HCT116 (cell line): ENCODE measurements around the gene NUDT9. TPM values are rescaled to one million over a fixed set of nuclear protein-coding genes. Genes with fewer than 3 reads are reported as not detected.
"Not testable (repeated sequence)": the region's sequence is repeated elsewhere in the genome, so short reads cannot be mapped to it uniquely, and the experiment has no call there.

Experiments used
- ATAC-seq: fragments of 200-7000 bp; cut with Tn5 transposase; 2 replicates; pipeline ENCODE4 v1.9.1; 2020; ENCODE audit warnings: mild to moderate bottlenecking, moderate library complexity
- BruUV-seq: library from RNA; stranded (reverse); fragments of 400-500 nt; replicated peaks from 2 replicates; lab custom pipeline; 2021; lab: Mats Ljungman, UMichigan
- CTCF ChIA-PET: fragments of 300-600 bp; sonication (Branson Sonifier 250); formaldehyde crosslinking; loops from one replicate; lab custom pipeline; 2021; ENCODE audit warnings: antibody characterized with exemption; lab: Charles Lee
- POLR2A ChIA-PET: fragments of 300-600, 350-600 bp; sonication (Branson Sonifier 250); formaldehyde crosslinking; loops from one replicate; lab custom pipeline; 2021; ENCODE audit warnings: antibody characterized with exemption; lab: Charles Lee
- RAD21 ChIA-PET, 2 experiments: fragments of 300-600 bp; sonication (Branson Sonifier 250); formaldehyde crosslinking; loops; one replicate each; lab custom pipeline; 2023; ENCODE audit warnings: low total read pairs in 2 of 2; ENCODE audit not compliant: uncharacterized antibody in 2 of 2, unreplicated experiment in 2 of 2, low non-redundant PET in 1 of 2; lab: Charles Lee
- DNase-seq: peaks from one replicate; pipeline ENCODE4 v3.0.0-alpha.2; 2010; ENCODE audit warnings: low read depth, low spot score
- H2AFZ ChIP-seq: fragments of 200-600 bp; shearing (Covaris generic), sonication (generic); 2 replicates; pipeline ENCODE4 v1.6.1; 2017; ENCODE audit warnings: low read depth, mixed run types, mixed read lengths, antibody characterized with exemption, low read length; ENCODE audit not compliant: poor library complexity, severe bottlenecking
- H3K27ac ChIP-seq: 2 replicates; pipeline ENCODE4 v1.5.1; 2012; ENCODE audit warnings: low read depth, low read length
- H3K27me3 ChIP-seq: fragments of 200-600 bp; sonication (generic); 2 replicates; pipeline ENCODE4 v1.6.1; 2016; ENCODE audit warnings: mixed run types, low read length, mixed read lengths; ENCODE audit not compliant: insufficient read depth
- H3K36me3 ChIP-seq, 2 experiments: fragments of 200-500 bp in 1 of 2; fragments of 200-600 bp in 1 of 2; sonication (Bioruptor generic) in 1 of 2; sonication (generic) in 1 of 2; 2 replicates each; pipeline versions ENCODE4 v1.5.1 to v1.6.1; 2014 to 2016; ENCODE audit warnings: low read length in 2 of 2, inconsistent platforms in 1 of 2, mixed read lengths in 1 of 2, mixed run types in 1 of 2; ENCODE audit not compliant: insufficient read depth in 2 of 2, control insufficient read depth in 1 of 2
- H3K4me1 ChIP-seq, 2 experiments: fragments of 200-600 bp in 1 of 2; sonication (generic) in 1 of 2; 2 replicates each; pipeline versions ENCODE4 v1.5.1 to v1.6.1; 2012 to 2017; ENCODE audit warnings: low read length in 2 of 2, inconsistent platforms in 1 of 2, mild to moderate bottlenecking in 1 of 2, mixed read lengths in 1 of 2, mixed run types in 1 of 2, moderate library complexity in 1 of 2; ENCODE audit not compliant: insufficient read depth in 2 of 2, control insufficient read depth in 1 of 2
- H3K4me2 ChIP-seq: fragments of 200-600 bp; sonication (generic); 2 replicates; pipeline ENCODE4 v1.6.1; 2017; ENCODE audit warnings: mixed run types, low read length, mixed read lengths
- H3K4me3 ChIP-seq, 2 experiments: fragments of 200-600 bp in 1 of 2; sonication (generic) in 1 of 2; replicated peaks in 1 of 2; 2 replicates each; pipeline ENCODE4 v1.5.1; 2011 to 2016; ENCODE audit warnings: low read length in 2 of 2, control low read depth in 1 of 2, low read depth in 1 of 2, mild to moderate bottlenecking in 1 of 2, mixed read lengths in 1 of 2, mixed run types in 1 of 2
- H3K79me2 ChIP-seq: fragments of 200-600 bp; sonication (generic); 2 replicates; pipeline ENCODE4 v1.6.1; 2017; ENCODE audit warnings: mild to moderate bottlenecking, mixed run types, low read length, moderate library complexity, mixed read lengths; ENCODE audit not compliant: insufficient read depth
- H3K9ac ChIP-seq: fragments of 200-600 bp; sonication (generic); 2 replicates; pipeline ENCODE4 v1.6.1; 2016; ENCODE audit warnings: low read length, mixed read lengths
- H3K9me2 ChIP-seq: fragments of 200-600 bp; sonication (generic), shearing (Covaris generic); 2 replicates; pipeline ENCODE4 v1.6.1; 2017; ENCODE audit warnings: mixed run types, mild to moderate bottlenecking, moderate library complexity; ENCODE audit not compliant: insufficient read depth
- H3K9me3 ChIP-seq, 2 experiments: fragments of 200-500 bp in 1 of 2; fragments of 200-600 bp in 1 of 2; sonication (Bioruptor generic) in 1 of 2; sonication (generic) in 1 of 2; 2 replicates each; pipeline ENCODE4 v1.6.1; 2014 to 2017; ENCODE audit warnings: low read length in 2 of 2, mixed read lengths in 2 of 2, inconsistent platforms in 1 of 2, low read depth in 1 of 2, mild to moderate bottlenecking in 1 of 2, mixed run types in 1 of 2, moderate library complexity in 1 of 2; ENCODE audit not compliant: control insufficient read depth in 1 of 2, insufficient read depth in 1 of 2
- H4K20me1 ChIP-seq: fragments of 200-600 bp; sonication (generic), shearing (Covaris generic); 2 replicates; pipeline ENCODE4 v1.6.1; 2017; ENCODE audit warnings: mixed run types, mild to moderate bottlenecking, moderate library complexity; ENCODE audit not compliant: insufficient read depth
- CEBPB ChIP-seq: IDR thresholded peaks from 2 replicates; pipeline ENCODE4 v1.6.1; 2012; ENCODE audit warnings: low read depth
- CTCF ChIP-seq, 3 experiments: fragments of 200-600 bp in 1 of 3; sonication (generic) in 1 of 3; IDR thresholded peaks in 2 of 3; conservative IDR thresholded peaks in 1 of 3; 2 replicates each; pipeline ENCODE4 v1.5.1; 2012 to 2017; ENCODE audit warnings: low read depth in 2 of 3, low read length in 2 of 3, antibody characterized with exemption in 1 of 3, borderline replicate concordance in 1 of 3, control low read depth in 1 of 3, mild to moderate bottlenecking in 1 of 3, mixed read lengths in 1 of 3, mixed run types in 1 of 3, moderate library complexity in 1 of 3; ENCODE audit not compliant: insufficient read depth in 1 of 3
- EZH2 ChIP-seq: fragments of 200-600 bp; sonication (generic); IDR thresholded peaks from 2 replicates; pipeline ENCODE4 v1.6.1; 2017; ENCODE audit warnings: antibody characterized with exemption, mixed run types
- EZH2phosphoT487 ChIP-seq: fragments of 200-600 bp; IDR thresholded peaks from 2 replicates; pipeline ENCODE4 v1.6.1; 2018; ENCODE audit warnings: antibody characterized with exemption, borderline replicate concordance
- FOSL1 ChIP-seq: IDR thresholded peaks from 2 replicates; pipeline ENCODE4 v1.6.1; 2012; ENCODE audit warnings: low read depth
- JUND ChIP-seq: IDR thresholded peaks from 2 replicates; pipeline ENCODE4 v1.6.1; 2012
- MAX ChIP-seq: IDR thresholded peaks from 2 replicates; pipeline ENCODE4 v1.6.1; 2012
- RAD21 ChIP-seq: IDR thresholded peaks from 2 replicates; pipeline ENCODE4 v1.6.1; 2012; ENCODE audit warnings: low read depth, mild to moderate bottlenecking
- SIN3A ChIP-seq: IDR thresholded peaks from 2 replicates; pipeline ENCODE4 v1.6.1; 2012; ENCODE audit warnings: low read depth
- SRF ChIP-seq: IDR thresholded peaks from 2 replicates; pipeline ENCODE4 v1.6.1; 2012; ENCODE audit warnings: low read depth
- YY1 ChIP-seq: IDR thresholded peaks from 2 replicates; pipeline ENCODE4 v1.6.1; 2011; ENCODE audit warnings: low read length, low read depth, moderate library complexity, mild to moderate bottlenecking; ENCODE audit not compliant: insufficient replicate concordance; ENCODE audit errors: extremely low read depth
- intact Hi-C: fragments of 100-400 bp; cut with micrococcal nuclease; formaldehyde crosslinking; loops from 2 replicates; pipeline ENCODE4 v1.10.0; 2022
- total RNA-seq: library from RNA; stranded (reverse); gene quantifications from one replicate; pipeline ENCODE4 v1.2.1, GENCODE V29; 2021; ENCODE audit not compliant: unreplicated experiment

NUDT9 gene
- total RNA-seq, 1 experiment from 2014 or later = 13.5 TPM

DNA sequence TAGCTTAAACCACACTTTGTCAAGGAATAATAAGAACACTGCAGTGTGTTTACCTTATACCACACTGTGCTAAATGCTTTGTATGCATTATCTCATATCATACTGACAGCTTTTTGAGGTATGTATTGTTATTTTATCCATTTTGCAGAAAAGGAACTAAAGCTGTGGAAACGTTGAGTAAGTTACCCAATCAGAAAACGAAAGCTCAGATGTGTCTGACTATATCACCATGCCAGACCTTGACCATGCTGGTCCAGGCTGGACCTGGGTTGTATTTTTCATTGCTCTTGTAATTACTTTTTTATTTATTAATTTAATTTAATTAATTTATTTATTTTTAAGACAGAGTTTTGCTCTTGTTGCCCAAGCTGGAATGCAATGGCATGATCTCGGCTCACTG, 33.5 kb upstream of the NUDT9 start (continued):
- TF ChIP-seq FOSL1 (no peak), SRF (no peak), CEBPB (no peak)
- TF ChIP-seq, all 23 proteins: peak for 0

GRCh38 chr4:87390055-87390454, 32.3 kb upstream of the NUDT9 start:
- Histone ChIP-seq H3K4me2 (peak overlapping the region; percentile 68), H3K79me2 (peaks cover 58% of the 10 kb centered on the region), H2AFZ (peak overlapping the region; percentile 48), H3K4me1 (peaks cover 0 to 11% of the 10 kb centered on the region in 2 experiments; a peak in 1 of 4 replicates), H3K4me3 (peak overlapping the region; percentile 76 to 90), H3K27ac (peak overlapping the region; percentile 70), H3K9ac (peak overlapping the region; percentile 81)
- H3K36me3 ChIP-seq, RAD21 ChIA-PET, DNase-seq, H3K9me3 ChIP-seq, H3K27me3 ChIP-seq, BruUV-seq, H4K20me1 ChIP-seq, H3K9me2 ChIP-seq: not testable (repeated sequence)
- intact Hi-C loops = loop anchor here (2.0 kb wide), 1 partner anchor 33 kb away; the partner anchor contains the start of gene NUDT9
- TF ChIP-seq YY1 (peak; percentile 67), SIN3A (peak; percentile 9; the same call in 1 of the 2 replicates)
- ChIA-PET POLR2A (interaction anchor here (1.0 to 2.0 kb wide), 4 partner anchors 8 to 30 kb away, joined by 3 to 12 read pairs (median 7); no protein-coding TSS in a partner anchor), CTCF (interaction anchor here (1.6 kb wide), 1 partner anchor 8 kb away, joined by 6 read pairs; no protein-coding TSS in a partner anchor)
- ATAC-seq = peak; percentile 32; the same call in 1 of the 2 replicates

DNA sequence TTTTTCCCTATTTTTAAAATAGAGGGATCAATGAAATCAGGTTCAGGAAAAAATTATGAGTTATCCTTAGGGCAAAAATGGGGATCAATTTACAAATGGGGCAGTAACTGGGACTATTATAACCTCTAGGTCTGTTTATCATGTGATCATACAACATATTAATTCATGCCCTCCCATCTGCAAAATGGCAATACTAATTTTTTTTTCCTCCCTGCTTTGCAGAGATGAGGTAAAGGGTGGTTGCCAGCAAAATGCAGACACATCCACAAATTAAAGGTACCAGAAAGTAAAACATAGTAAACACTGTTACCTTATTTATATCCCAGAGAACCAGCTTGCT, 31.9 kb upstream of the NUDT9 start:
- Histone ChIP-seq H3K9ac (peak overlapping the region; percentile 81), H3K4me2 (peak overlapping the region; percentile 68), H3K79me2 (peaks cover 54% of the 10 kb centered on the region), H3K4me1 (peaks cover 0 to 11% of the 10 kb centered on the region in 2 experiments; a peak in 1 of 4 replicates), H3K4me3 (peak overlapping the region; percentile 76 to 90), H3K27me3 (no peaks in the 10 kb centered on the region), H3K27ac (peak overlapping the region; percentile 70), H3K9me3 (no peaks in the 10 kb centered on the region), H3K36me3 (no peaks in the 10 kb centered on the region), H4K20me1 (no peaks in the 10 kb centered on the region), H3K9me2 (no peaks in the 10 kb centered on the region), H2AFZ (peak overlapping the region; percentile 92)
- intact Hi-C loops = loop anchor here (2.0 kb wide), 1 partner anchor 32 kb away; the partner anchor contains the start of gene NUDT9
- no peak for ATAC-seq
- ChIA-PET POLR2A (interaction anchor here (0.8 to 2.0 kb wide), 7 partner anchors 8 to 32 kb away, joined by 3 to 12 read pairs (median 5); partner anchors contain the start of gene NUDT9), RAD21 (interaction anchor here (0.6 kb wide), 2 partner anchors 75 to 493 kb away, joined by 3 to 6 read pairs; no protein-coding TSS in a partner anchor), CTCF (interaction anchor here (0.8 to 1.6 kb wide), 2 partner anchors 8 to 10 kb away, joined by 4 to 6 read pairs; no protein-coding TSS in a partner anchor)
- TSS peak; percentile 85 for BruUV-seq
- TF ChIP-seq FOSL1 = no peak
- no peak for TF ChIP-seq RAD21
- no peak for TF ChIP-seq EZH2
- no peak for TF ChIP-seq CTCF (IDR thresholded peaks at IDR 0.05 in 2 of 3, conservative IDR thresholded peaks at IDR 0.05 in 1 of 3; ENCODE audit: borderline replicate concordance in 1 of 3, insufficient read depth in 1 of 3, low read depth in 2 of 3, low read length in 2 of 3)
- no peak for TF ChIP-seq MAX
- no peak for TF ChIP-seq EZH2phosphoT487
- no peak for TF ChIP-seq JUND
- no peak for DNase-seq
